Measurements from ENCODE around the gene TIGD3. TPM values are rescaled to one million over a fixed set of nuclear protein-coding genes. Genes with fewer than 3 reads are reported as not detected.
A peak's percentile ranks its signal among the peaks of the same experiment; 100 is the strongest.

The TIGD3 gene
- total and polyA plus RNA-seq, 2 of the 8 experiments (the other 6 are each of a cell fraction or from before 2014, with no cell fraction given) = 1.1 to 1.3 TPM

DNA sequence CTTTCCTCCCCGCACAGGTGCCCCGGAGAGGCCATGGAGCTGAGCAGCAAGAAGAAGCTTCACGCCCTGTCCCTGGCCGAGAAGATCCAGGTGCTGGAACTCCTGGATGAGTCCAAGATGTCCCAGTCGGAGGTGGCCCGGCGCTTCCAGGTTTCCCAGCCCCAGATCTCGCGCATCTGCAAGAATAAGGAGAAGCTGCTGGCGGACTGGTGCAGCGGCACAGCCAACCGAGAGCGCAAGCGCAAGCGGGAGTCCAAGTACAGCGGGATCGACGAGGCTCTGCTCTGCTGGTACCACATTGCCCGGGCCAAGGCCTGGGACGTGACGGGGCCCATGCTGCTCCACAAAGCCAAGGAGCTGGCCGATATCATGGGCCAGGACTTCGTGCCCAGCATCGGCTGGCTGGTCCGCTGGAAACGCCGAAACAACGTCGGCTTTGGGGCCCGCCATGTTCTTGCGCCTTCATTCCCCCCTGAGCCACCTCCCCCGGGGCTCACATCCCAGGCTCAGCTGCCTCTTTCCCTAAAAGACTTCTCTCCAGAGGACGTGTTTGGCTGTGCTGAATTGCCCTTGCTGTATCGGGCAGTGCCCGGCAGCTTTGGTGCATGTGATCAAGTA is 1.3 kb downstream of the TIGD3 start:
- H2AFZ ChIP-seq (ENCODE audit: low read length) = peak overlapping the region; percentile 72
- no peak for FAIRE-seq

More for the DNA sequence above, 1.3 kb downstream of the TIGD3 start:
- Histone ChIP-seq H3K4me2 (ENCODE audit: insufficient read depth in 1 of 2, low read depth in 2 of 2, low read length in 2 of 2) (peak overlapping the region; percentile 90 to 100), H4K8ac (ENCODE audit: extremely low read depth, insufficient read depth, low read length) (no peak overlapping the region), H4K20me1 (replicated peaks in 1 of 2; ENCODE audit: control insufficient read depth in 1 of 2, insufficient read depth in 2 of 2, low read length in 2 of 2) (peaks cover 2 to 8% of the 10 kb centered on the region in 2 experiments), H2BK12ac (ENCODE audit: low read depth, low read length) (peak overlapping the region; percentile 63; the same call in 1 of the 2 replicates), H3K23ac (ENCODE audit: insufficient read length) (no peak overlapping the region), H4K91ac (replicated peaks; ENCODE audit: insufficient read length, low read length) (no peak overlapping the region), H3K4me1 (replicated peaks in 1 of 4; ENCODE audit: control insufficient read depth in 3 of 4, insufficient read depth in 4 of 4, low read length in 3 of 4) (peaks cover 0 to 10% (median 3%) of the 10 kb centered on the region in 4 experiments; a peak in 5 of 7 replicates), H4K5ac (ENCODE audit: insufficient read length, low read depth, low read length) (no peak overlapping the region), H3K27me3 (replicated peaks in 1 of 4; ENCODE audit: control insufficient read depth in 3 of 4, extremely low read depth in 1 of 4, insufficient read depth in 3 of 4, low read length in 3 of 4) (peaks cover 7 to 29% (median 19%) of the 10 kb centered on the region in 4 experiments), H3K79me1 (ENCODE audit: low read depth, low read length) (no peaks in the 10 kb centered on the region), H3K9me3 (ENCODE audit: insufficient read depth in 2 of 2, low read depth in 1 of 2, low read length in 1 of 2) (no peaks in the 10 kb centered on the region), H3K36me3 (ENCODE audit: control insufficient read depth in 2 of 4, insufficient read depth in 4 of 4, low read length in 3 of 4) (peaks cover 6 to 20% (median 11%) of the 10 kb centered on the region in 4 experiments; a peak in 7 of 8 replicates), H3K27ac (ENCODE audit: low read depth, low read length) (no peak overlapping the region), H2BK15ac (ENCODE audit: low read length) (peak overlapping the region; percentile 46; the same call in 1 of the 2 replicates), H2BK5ac (ENCODE audit: low read depth, low read length) (no peak overlapping the region), H3K56ac (replicated peaks; ENCODE audit: insufficient read length, low read depth, low read length) (no peak overlapping the region), H3K18ac (ENCODE audit: extremely low read depth, low read length) (peak overlapping the region; percentile 71; the same call in 1 of the 2 replicates), H2BK20ac (ENCODE audit: low read length) (no peak overlapping the region), H3K79me2 (ENCODE audit: control insufficient read depth in 1 of 2, insufficient read depth in 2 of 2, low read length in 2 of 2) (no peaks in the 10 kb centered on the region), H2AK5ac (ENCODE audit: low read depth, low read length) (no peak overlapping the region), H3K9ac (replicated peaks in 1 of 4; ENCODE audit: extremely low read depth in 1 of 4, low read depth in 3 of 4, low read length in 3 of 4) (no peak overlapping the region), H3K14ac (ENCODE audit: insufficient read length) (no peak overlapping the region), H3K4me3 (ENCODE audit: extremely low read depth in 1 of 4, insufficient read depth in 2 of 4, low read depth in 3 of 4, low read length in 4 of 4) (peak overlapping the region; percentile 57 to 73 (median 64)), H2BK120ac (replicated peaks; ENCODE audit: low read depth, low read length) (no peak overlapping the region), H3K23me2 (ENCODE audit: low read depth, low read length) (peaks cover 9% of the 10 kb centered on the region), H3K4ac (replicated peaks; ENCODE audit: insufficient read length, low read depth, low read length) (no peak overlapping the region)
- TF ChIP-seq SUZ12 (IDR thresholded peaks at IDR 0.05; ENCODE audit: low read length) (peak; percentile 57; the same call in 1 of the 2 replicates), EZH2 (IDR thresholded peaks at IDR 0.05; ENCODE audit: low read depth, low read length, severe bottlenecking) (peak; percentile 54), RAD21 (IDR thresholded peaks at IDR 0.05 in 1 of 2, conservative IDR thresholded peaks at IDR 0.05 in 1 of 2; ENCODE audit: low read depth in 2 of 2, low read length in 2 of 2) (no peak)
- TF ChIP-seq, protein P1, sequence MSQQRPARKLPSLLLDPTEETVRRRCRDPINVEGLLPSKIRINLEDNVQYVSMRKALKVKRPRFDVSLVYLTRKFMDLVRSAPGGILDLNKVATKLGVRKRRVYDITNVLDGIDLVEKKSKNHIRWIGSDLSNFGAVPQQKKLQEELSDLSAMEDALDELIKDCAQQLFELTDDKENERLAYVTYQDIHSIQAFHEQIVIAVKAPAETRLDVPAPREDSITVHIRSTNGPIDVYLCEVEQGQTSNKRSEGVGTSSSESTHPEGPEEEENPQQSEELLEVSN (IDR thresholded peaks at IDR 0.05) = peak; percentile 68
- peak in 1 of 2 experiments; percentile 66 for DNase-seq (ENCODE audit: low read depth in 1 of 2, low spot score in 2 of 2)
- CTCF ChIA-PET (ENCODE audit: partially characterized antibody) = interaction anchor here (0.5 to 3.3 kb wide), 21 partner anchors 9 to 536 kb away, joined by 3 to 16 read pairs (median 4); partner anchors contain the start of gene SCYL1
- WGBS, 2 experiments (ENCODE audit: extremely low coverage in 1 of 2, insufficient coverage in 1 of 2, insufficient read length in 1 of 2, insufficient replicate concordance in 2 of 2, low coverage in 1 of 2, low lambda C conversion rate in 2 of 2, missing lambda C conversion rate in 1 of 2) = 45% methylated on average over 34 of the region's 35 CpGs; no CpG with 5 or more reads in 1 of the 2 experiments
- POLR2A ChIA-PET (ENCODE audit: partially characterized antibody) = interaction anchor here (0.8 to 4.0 kb wide), 13 partner anchors 12 to 171 kb away, joined by 3 to 26 read pairs (median 3); partner anchors contain the start of genes DPF2 and MALAT1

Measured in H1 (cell line).